Measurements from ENCODE around the gene TMEM106A. TPM values are rescaled to one million over a fixed set of nuclear protein-coding genes. Genes with fewer than 3 reads are reported as not detected.

The TMEM106A gene
- total RNA-seq, 6 donors from 2014 or later, result 5.8 to 68.1 (median 16.9) TPM

DNA sequence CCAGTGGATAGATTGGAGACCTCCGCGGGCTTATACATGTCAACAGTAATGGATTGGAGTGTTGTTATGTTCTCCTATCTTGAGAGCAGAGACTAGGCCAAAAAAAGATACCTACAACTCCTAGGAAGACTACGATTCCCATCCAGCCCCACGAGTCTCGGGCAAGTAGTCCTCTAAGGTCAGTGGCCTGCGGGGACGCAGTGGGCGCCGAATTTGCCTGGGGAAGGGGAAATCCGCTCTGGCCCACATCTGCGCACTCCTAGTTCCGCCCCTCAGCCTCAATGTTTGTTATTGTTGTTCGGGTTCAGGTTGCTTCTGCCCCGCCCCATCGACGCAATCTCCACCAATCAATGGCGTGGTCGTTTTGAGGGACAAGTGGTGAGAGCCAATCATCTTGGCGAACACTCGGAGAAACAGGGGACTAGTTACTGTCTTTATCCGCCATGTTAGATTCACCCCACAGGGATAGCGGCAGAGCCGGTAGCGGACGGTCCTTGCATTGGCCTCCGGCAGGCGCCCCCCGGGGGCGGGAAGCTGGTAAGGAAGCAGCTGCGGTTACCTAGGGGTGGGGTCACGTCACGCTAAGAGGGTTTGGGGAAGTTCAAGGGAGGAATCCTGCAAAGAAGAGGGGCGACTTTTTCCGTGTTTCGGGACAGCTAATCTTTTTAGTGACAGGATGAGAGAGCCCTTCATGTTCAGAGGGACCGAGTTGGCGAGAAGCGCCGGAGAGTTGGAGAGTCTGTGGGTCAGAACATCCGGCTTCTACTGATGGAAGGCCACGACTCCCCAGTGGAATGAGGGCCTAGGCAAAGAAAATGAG lies 40.7 kb upstream of the TMEM106A start, which contains the start of gene NBR1:
Gene NBR1, plus strand, starts transcription at position 449 of the 820 bp plus-strand sequence. CDS start 4,586 bp downstream, outside the sequence.
- TF ChIP-seq POLR2AphosphoS5 (IDR thresholded peaks at IDR 0.05), result peak; percentile 88 to 91
- TF ChIP-seq POLR2A (IDR thresholded peaks at IDR 0.05), result peak in 3 of 4 donors; percentile 77 to 91 (median 79)
- TF ChIP-seq, protein P1, sequence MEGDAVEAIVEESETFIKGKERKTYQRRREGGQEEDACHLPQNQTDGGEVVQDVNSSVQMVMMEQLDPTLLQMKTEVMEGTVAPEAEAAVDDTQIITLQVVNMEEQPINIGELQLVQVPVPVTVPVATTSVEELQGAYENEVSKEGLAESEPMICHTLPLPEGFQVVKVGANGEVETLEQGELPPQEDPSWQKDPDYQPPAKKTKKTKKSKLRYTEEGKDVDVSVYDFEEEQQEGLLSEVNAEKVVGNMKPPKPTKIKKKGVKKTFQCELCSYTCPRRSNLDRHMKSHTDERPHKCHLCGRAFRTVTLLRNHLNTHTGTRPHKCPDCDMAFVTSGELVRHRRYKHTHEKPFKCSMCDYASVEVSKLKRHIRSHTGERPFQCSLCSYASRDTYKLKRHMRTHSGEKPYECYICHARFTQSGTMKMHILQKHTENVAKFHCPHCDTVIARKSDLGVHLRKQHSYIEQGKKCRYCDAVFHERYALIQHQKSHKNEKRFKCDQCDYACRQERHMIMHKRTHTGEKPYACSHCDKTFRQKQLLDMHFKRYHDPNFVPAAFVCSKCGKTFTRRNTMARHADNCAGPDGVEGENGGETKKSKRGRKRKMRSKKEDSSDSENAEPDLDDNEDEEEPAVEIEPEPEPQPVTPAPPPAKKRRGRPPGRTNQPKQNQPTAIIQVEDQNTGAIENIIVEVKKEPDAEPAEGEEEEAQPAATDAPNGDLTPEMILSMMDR (IDR thresholded peaks at IDR 0.05), result peak in 2 of 6 experiments; percentile 20 to 36
- TF ChIP-seq EP300 (IDR thresholded peaks at IDR 0.05), result no peak
- DNase-seq (peak; percentile 92 to 95), ATAC-seq (ENCODE audit: low FRiP score in 2 of 2) (peak; percentile 94 to 96)
- Histone ChIP-seq H3K4me3 (peak within 1 kb of the TSS; percentile 62 to 86 (median 76)), H3K36me3 (peaks cover 0 to 4% (median 3%) of the 10 kb centered on the region in 4 donors), H3K9me3 (no peaks in the 10 kb centered on the region), H3K4me1 (peaks cover 47 to 57% (median 51%) of the 10 kb centered on the region in 4 donors), H3K27ac (peak within 1 kb of the TSS; percentile 91 to 98 (median 96)), H3K27me3 (no peaks in the 10 kb centered on the region)
- WGBS, 2 donors, result 0 to 1% methylated on average over 41 of the region's 41 CpGs

DNA sequence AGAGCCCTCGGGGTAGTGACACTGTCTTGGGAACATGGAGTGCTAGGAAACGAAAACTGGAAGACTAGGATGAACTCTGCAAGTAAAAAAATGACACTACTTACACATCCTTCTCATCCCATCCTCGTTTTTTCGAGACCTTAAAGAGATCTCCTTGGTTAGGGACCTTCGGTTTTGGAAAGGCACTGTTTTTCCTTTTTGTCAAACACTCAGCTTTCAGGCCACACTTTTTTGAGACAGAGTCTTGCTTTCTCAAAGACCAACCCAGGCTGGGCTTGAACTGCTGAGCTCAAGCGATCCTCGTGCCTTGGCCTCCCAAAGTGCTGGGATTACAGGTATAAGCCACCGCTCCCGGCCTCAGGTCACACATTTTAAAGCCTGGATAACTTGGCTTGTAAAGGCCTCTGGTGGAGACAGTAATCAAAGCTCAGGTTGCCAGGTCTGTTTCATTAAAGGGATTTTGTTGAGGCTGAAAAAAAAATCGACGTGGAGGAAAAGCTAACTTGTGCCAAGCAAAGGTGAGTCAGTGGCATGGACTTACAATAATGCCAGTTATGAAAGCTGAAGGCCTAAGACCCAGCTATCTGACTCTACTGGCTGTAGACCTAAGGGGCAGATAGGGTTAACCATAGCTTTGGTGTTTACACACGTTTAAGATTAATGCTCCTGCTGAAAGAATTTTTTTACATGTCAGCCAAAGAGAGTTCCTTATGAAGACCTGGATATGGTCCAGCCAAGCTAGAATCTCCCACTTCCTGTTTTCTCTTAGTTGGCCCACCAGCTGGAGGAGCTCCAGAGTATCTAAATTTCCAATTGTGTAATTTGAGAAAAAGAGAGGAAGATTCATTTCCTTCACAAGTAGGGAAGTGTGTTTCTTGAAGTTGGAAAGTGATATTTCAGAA lies 39.8 kb upstream of the TMEM106A start:
- Histone ChIP-seq H3K36me3 (peaks cover 6 to 13% (median 10%) of the 10 kb centered on the region in 4 donors), H3K4me1 (peaks cover 48 to 66% (median 58%) of the 10 kb centered on the region in 4 donors), H3K4me3 (peak overlapping the region; percentile 62 to 86 (median 76)), H3K9me3 (no peaks in the 10 kb centered on the region), H3K27me3 (no peaks in the 10 kb centered on the region), H3K27ac (peak overlapping the region; percentile 91 to 98 (median 96))
- DNase-seq (peak in 1 of 2 donors; percentile 54), ATAC-seq (ENCODE audit: low FRiP score in 2 of 2) (peak in 1 of 2 donors; percentile 16)
- peak in 1 of 2 donors; percentile 35 for TF ChIP-seq POLR2AphosphoS5 (IDR thresholded peaks at IDR 0.05)
- TF ChIP-seq, protein P1 (IDR thresholded peaks at IDR 0.05), result peak in 2 of 6 experiments; percentile 19 to 21
- no peak for TF ChIP-seq EP300 (IDR thresholded peaks at IDR 0.05)
- TF ChIP-seq POLR2A (IDR thresholded peaks at IDR 0.05), result no peak
- WGBS, 2 donors, result 6 to 7% methylated on average over 12 of the region's 12 CpGs

DNA sequence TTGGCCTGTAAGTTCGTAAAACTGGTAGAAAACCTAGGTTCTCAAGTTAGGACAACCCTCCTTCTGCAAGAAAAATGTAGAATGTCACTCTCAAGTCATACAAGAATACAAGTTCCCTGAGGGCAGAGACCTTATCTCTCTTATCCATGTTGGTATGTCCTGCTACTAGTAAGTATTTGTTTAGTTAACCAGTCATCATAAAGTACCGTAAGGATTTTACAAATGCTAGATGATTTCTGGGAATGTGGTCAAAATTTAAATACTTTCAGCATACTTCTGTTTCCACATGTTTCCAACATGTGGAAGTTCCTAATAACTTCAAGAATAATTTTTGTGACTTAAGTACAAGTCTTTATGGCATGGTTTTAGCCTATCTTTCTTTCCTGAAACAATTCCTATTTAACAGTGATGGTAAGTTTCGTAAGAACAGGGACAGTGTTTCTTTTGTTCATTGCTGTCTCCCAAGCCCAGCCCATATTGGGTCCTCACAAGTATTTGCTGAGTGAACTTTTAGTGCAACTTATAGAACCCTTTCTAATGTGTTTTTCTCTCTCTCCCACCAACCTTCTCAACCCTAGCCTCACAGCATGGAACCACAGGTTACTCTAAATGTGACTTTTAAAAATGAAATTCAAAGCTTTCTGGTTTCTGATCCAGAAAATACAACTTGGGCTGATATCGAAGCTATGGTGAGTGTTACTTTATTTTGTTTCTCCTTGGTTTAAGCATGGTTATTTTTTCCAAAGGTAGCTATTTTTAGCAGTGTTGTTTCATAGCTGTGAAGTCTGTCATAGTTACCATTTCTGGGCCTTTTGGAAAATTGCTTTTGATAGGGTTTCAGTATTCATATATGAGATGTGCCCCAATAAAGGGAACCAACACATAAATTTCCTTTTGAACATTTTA lies 36.2 kb upstream of the TMEM106A start:
- ATAC-seq (ENCODE audit: low FRiP score in 2 of 2), result no peak
- H3K27ac ChIP-seq, result peak overlapping the region in 1 of 4 donors; percentile 7
- peaks cover 38 to 56% (median 47%) of the 10 kb centered on the region in 4 donors for H3K4me1 ChIP-seq
- no peak for TF ChIP-seq POLR2A (IDR thresholded peaks at IDR 0.05)
- no peak for TF ChIP-seq POLR2AphosphoS5 (IDR thresholded peaks at IDR 0.05)
- TF ChIP-seq EP300 (IDR thresholded peaks at IDR 0.05), result no peak
- TF ChIP-seq, protein P1 (IDR thresholded peaks at IDR 0.05), result no peak
- no peaks in the 10 kb centered on the region for H3K27me3 ChIP-seq
- peaks cover 22 to 49% (median 32%) of the 10 kb centered on the region in 4 donors for H3K36me3 ChIP-seq
- no peak overlapping the region for H3K4me3 ChIP-seq
- 63 to 74% methylated on average over 4 of the region's 4 CpGs for WGBS, 2 donors
- no peak for DNase-seq
- H3K9me3 ChIP-seq, result no peaks in the 10 kb centered on the region

DNA sequence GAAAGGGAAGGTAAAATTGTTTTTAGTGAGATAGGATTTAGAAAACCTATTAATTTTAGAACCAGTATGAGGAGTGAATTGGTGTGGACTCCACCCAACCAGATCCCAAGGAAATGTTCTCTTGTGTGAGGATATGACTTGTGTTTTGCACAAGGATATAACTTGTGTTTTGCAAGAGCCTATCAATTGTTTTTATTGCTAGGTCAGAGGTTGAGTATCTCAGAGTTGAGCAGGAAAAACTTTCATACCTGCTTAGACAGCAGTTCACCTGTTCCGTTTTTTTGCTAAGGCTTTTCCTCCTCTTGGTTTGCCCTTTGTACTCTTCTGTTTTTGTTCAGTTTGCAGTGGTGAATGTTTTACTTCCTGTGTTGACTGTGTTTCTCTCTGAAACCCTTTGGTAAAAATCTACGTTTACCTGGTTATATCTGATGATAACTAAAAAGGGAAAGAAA lies 35.5 kb upstream of the TMEM106A start:
- no peak overlapping the region for H3K4me3 ChIP-seq
- 58 to 61% methylated on average over 2 of the region's 2 CpGs for WGBS, 2 donors
- no peak for DNase-seq
- H3K27me3 ChIP-seq, result no peaks in the 10 kb centered on the region
- no peak for ATAC-seq (ENCODE audit: low FRiP score in 2 of 2)
- peaks cover 26 to 56% (median 38%) of the 10 kb centered on the region in 4 donors for H3K36me3 ChIP-seq
- no peaks in the 10 kb centered on the region for H3K9me3 ChIP-seq
- peak overlapping the region in 1 of 4 donors; percentile 7 for H3K27ac ChIP-seq
- TF ChIP-seq POLR2A (IDR thresholded peaks at IDR 0.05) (no peak), POLR2AphosphoS5 (IDR thresholded peaks at IDR 0.05) (no peak), EP300 (IDR thresholded peaks at IDR 0.05) (no peak)
- TF ChIP-seq, protein P1 (IDR thresholded peaks at IDR 0.05), result no peak
- peaks cover 38 to 56% (median 47%) of the 10 kb centered on the region in 4 donors for H3K4me1 ChIP-seq
